IMR-90 (cell line): ENCODE data around the gene CYP46A1. TPM values are rescaled to one million over a fixed set of nuclear protein-coding genes. Genes with fewer than 3 reads are reported as not detected.
A peak's percentile ranks its signal among the peaks of the same experiment; 100 is the strongest.

Experiments used
- ATAC-seq: fragments of 200-7000 bp; cut with Tn5 transposase; 2 replicates; pipeline ENCODE4 v1.9.1; 2020; ENCODE audit warnings: low read depth, mild to moderate bottlenecking, moderate library complexity
- BruUV-seq: library from RNA; stranded (reverse); fragments of 400-500 nt; replicated peaks from 2 replicates; lab custom pipeline; 2021; lab: Mats Ljungman, UMichigan
- CTCF ChIA-PET: fragments of 300-600 bp; formaldehyde crosslinking; extraction: SDS; loops from one replicate; lab custom pipeline; 2021; ENCODE audit warnings: antibody characterized with exemption; lab: Yijun Ruan, JAX
- POLR2A ChIA-PET: fragments of 300-600 bp; sonication (Branson Sonifier 250); formaldehyde crosslinking; loops from one replicate; lab custom pipeline; 2022; ENCODE audit warnings: antibody characterized with exemption; ENCODE audit not compliant: unreplicated experiment; lab: Charles Lee
- DNase-seq: peaks from one replicate; pipeline ENCODE4 v3.0.0; 2013
- H2AFZ ChIP-seq: replicated peaks from 2 replicates; pipeline ENCODE3; 2013; ENCODE audit warnings: low read length, mild to moderate bottlenecking; ENCODE audit not compliant: poor library complexity
- H2AK5ac ChIP-seq: 2 replicates; pipeline ENCODE4 v1.6.1; 2013; ENCODE audit warnings: low read depth, low read length, inconsistent platforms
- H2AK9ac ChIP-seq: replicated peaks from 2 replicates; pipeline ENCODE3; 2013; ENCODE audit warnings: mild to moderate bottlenecking, low read depth, low read length, moderate library complexity; ENCODE audit not compliant: poor library complexity
- H2BK120ac ChIP-seq: 2 replicates; pipeline ENCODE4 v1.6.1; 2013; ENCODE audit warnings: low read depth, low read length, inconsistent platforms
- H2BK15ac ChIP-seq: 3 replicates; pipeline ENCODE4 v1.6.1; 2013; ENCODE audit warnings: low read depth, low read length, inconsistent platforms
- H2BK20ac ChIP-seq: 2 replicates; pipeline ENCODE4 v1.6.1; 2013; ENCODE audit warnings: low read depth, mild to moderate bottlenecking, inconsistent platforms, low read length, moderate library complexity
- H2BK5ac ChIP-seq: 2 replicates; pipeline ENCODE4 v1.6.1; 2013; ENCODE audit warnings: mild to moderate bottlenecking, low read depth, low read length, inconsistent platforms; ENCODE audit not compliant: poor library complexity, severe bottlenecking
- H3K14ac ChIP-seq: replicated peaks from 2 replicates; pipeline ENCODE4 v1.6.1; 2013; ENCODE audit warnings: low read depth, low read length, inconsistent platforms
- H3K18ac ChIP-seq: 2 replicates; pipeline ENCODE4 v1.6.1; 2013; ENCODE audit warnings: low read depth, low read length, control low read depth
- H3K23ac ChIP-seq: 2 replicates; pipeline ENCODE4 v1.6.1; 2013; ENCODE audit warnings: low read depth, low read length, inconsistent platforms
- H3K27ac ChIP-seq: 2 replicates; pipeline ENCODE4 v1.5.1; 2013; ENCODE audit warnings: mild to moderate bottlenecking, control low read depth, low read length; ENCODE audit not compliant: insufficient read depth
- H3K27me3 ChIP-seq: 2 replicates; pipeline ENCODE4 v1.6.1; 2013; ENCODE audit warnings: low read length; ENCODE audit not compliant: control insufficient read depth, insufficient read depth
- H3K36me3 ChIP-seq: 2 replicates; pipeline ENCODE4 v1.6.1; 2013; ENCODE audit warnings: low read length, mixed read lengths; ENCODE audit not compliant: control insufficient read depth, insufficient read depth
- H3K4ac ChIP-seq: 2 replicates; pipeline ENCODE4 v1.6.1; 2013; ENCODE audit warnings: low read depth, low read length, inconsistent platforms
- H3K4me1 ChIP-seq: 2 replicates; pipeline ENCODE4 v1.6.1; 2013; ENCODE audit warnings: low read length, mixed read lengths; ENCODE audit not compliant: control insufficient read depth, insufficient read depth
- H3K4me2 ChIP-seq: 2 replicates; pipeline ENCODE4 v1.6.1; 2013; ENCODE audit warnings: low read depth, mild to moderate bottlenecking, control low read depth, low read length, moderate library complexity
- H3K4me3 ChIP-seq: 2 replicates; pipeline ENCODE4 v1.5.1; 2013; ENCODE audit warnings: low read depth, mild to moderate bottlenecking, control low read depth, low read length, moderate library complexity; ENCODE audit not compliant: insufficient read depth
- H3K56ac ChIP-seq: 2 replicates; pipeline ENCODE4 v1.6.1; 2013; ENCODE audit warnings: low read length, inconsistent platforms; ENCODE audit not compliant: insufficient read depth; ENCODE audit errors: extremely low read depth
- H3K79me1 ChIP-seq, 2 experiments: 2 replicates each; pipeline ENCODE4 v1.6.1; 2013; ENCODE audit warnings: low read length in 2 of 2, inconsistent platforms in 1 of 2, low read depth in 1 of 2
- H3K9ac ChIP-seq: 2 replicates; pipeline ENCODE4 v1.6.1; 2013; ENCODE audit warnings: low read depth, low read length, control low read depth
- H3K9me1 ChIP-seq: 2 replicates; pipeline ENCODE4 v1.6.1; 2013; ENCODE audit warnings: low read length, inconsistent platforms; ENCODE audit not compliant: insufficient read depth
- H3K9me3 ChIP-seq: 2 replicates; pipeline ENCODE4 v1.6.1; 2013; ENCODE audit warnings: low read length; ENCODE audit not compliant: control insufficient read depth, insufficient read depth
- H4K20me1 ChIP-seq: 2 replicates; pipeline ENCODE4 v1.6.1; 2013; ENCODE audit warnings: low read length, inconsistent platforms; ENCODE audit not compliant: insufficient read depth
- H4K5ac ChIP-seq: 2 replicates; pipeline ENCODE4 v1.6.1; 2013; ENCODE audit warnings: mild to moderate bottlenecking, low read depth, low read length, control low read depth
- H4K8ac ChIP-seq, 2 experiments: 2 replicates each; pipeline ENCODE4 v1.6.1; 2013; ENCODE audit warnings: low read depth in 2 of 2, low read length in 2 of 2, control low read depth in 1 of 2, inconsistent platforms in 1 of 2
- H4K91ac ChIP-seq: 2 replicates; pipeline ENCODE4 v1.6.1; 2013; ENCODE audit warnings: low read depth, low read length, inconsistent platforms; ENCODE audit not compliant: insufficient read depth
- BHLHE40 ChIP-seq: fragments of 150-350 bp; IDR thresholded peaks from 2 replicates; pipeline ENCODE4 v1.6.1; 2016; ENCODE audit warnings: mild to moderate bottlenecking, low read depth, low read length
- CTCF ChIP-seq: conservative IDR thresholded peaks from 2 replicates; pipeline ENCODE4 v1.5.1; 2012; ENCODE audit warnings: mild to moderate bottlenecking, low read depth, low read length, improper control_type of control experiment
- FOS ChIP-seq: fragments of 150-350 bp; IDR thresholded peaks from 2 replicates; pipeline ENCODE4 v1.6.1; 2016; ENCODE audit warnings: low read depth, low read length
- MAFK ChIP-seq: IDR thresholded peaks from 2 replicates; pipeline ENCODE4 v1.6.1; 2012; ENCODE audit warnings: low read depth, low read length, improper control_type of control experiment
- MAZ ChIP-seq: IDR thresholded peaks from 2 replicates; pipeline ENCODE4 v1.6.1; 2012; ENCODE audit warnings: low read depth, mild to moderate bottlenecking, low read length, improper control_type of control experiment, moderate library complexity, borderline replicate concordance
- MXI1 ChIP-seq: IDR thresholded peaks from 2 replicates; pipeline ENCODE4 v1.6.1; 2012; ENCODE audit warnings: low read depth, mild to moderate bottlenecking, low read length, moderate library complexity, borderline replicate concordance
- NFE2L2 ChIP-seq: fragments of 150-350 bp; IDR thresholded peaks from 2 replicates; pipeline ENCODE4 v1.6.1; 2016; ENCODE audit warnings: low read depth, mild to moderate bottlenecking, low read length
- POLR2A ChIP-seq: IDR thresholded peaks from 2 replicates; pipeline ENCODE4 v1.6.1; 2012; ENCODE audit warnings: mild to moderate bottlenecking, low read depth, low read length
- RAD21 ChIP-seq: IDR thresholded peaks from 2 replicates; pipeline ENCODE4 v1.6.1; 2012; ENCODE audit warnings: low read length, improper control_type of control experiment
- RCOR1 ChIP-seq: IDR thresholded peaks from 2 replicates; pipeline ENCODE4 v1.6.1; 2012; ENCODE audit warnings: mild to moderate bottlenecking, low read length, improper control_type of control experiment; ENCODE audit not compliant: insufficient replicate concordance
- SMC3 ChIP-seq: fragments of 150-350 bp; IDR thresholded peaks from 2 replicates; pipeline ENCODE4 v1.6.1; 2016; ENCODE audit warnings: low read depth, mild to moderate bottlenecking, antibody characterized with exemption, low read length, moderate library complexity
- USF2 ChIP-seq: fragments of 150-350 bp; IDR thresholded peaks from 2 replicates; pipeline ENCODE4 v1.6.1; 2017; ENCODE audit warnings: mild to moderate bottlenecking, antibody characterized with exemption, low read length, low read depth
- WGBS, 2 experiments: methylation state at CpG; one replicate each; pipeline versions ENCODE4 v1.1.5 to v1.1.7; 2013; ENCODE audit warnings: missing lambda C conversion rate in 2 of 2; ENCODE audit not compliant: insufficient read length in 1 of 2; ENCODE audit errors: extremely low coverage in 2 of 2; 5-methylcytosine and 5-hydroxymethylcytosine counted together
- dilution Hi-C: fragments of 300-500 bp; cut with HindIII; formaldehyde crosslinking; loops from one replicate; pipeline ENCODE4 v1.14.3; 2018; ENCODE audit warnings: low sequenced_read_pairs; ENCODE audit not compliant: unreplicated experiment
- in situ Hi-C: fragments of 300-500 bp; cut with MboI; formaldehyde crosslinking; loops from 3 replicates; pipeline ENCODE4 v1.14.3; 2019; ENCODE audit warnings: low sequenced_read_pairs, inconsistent platforms, mixed read lengths
- intact Hi-C: fragments of 100-400 bp; cut with micrococcal nuclease; formaldehyde crosslinking; loops from 2 replicates; pipeline ENCODE4 v1.10.0; 2022
- polyA plus RNA-seq, 3 experiments: library from polyadenylated mRNA; depleted of rRNA; stranded (reverse); fragments of >200 nt; gene quantifications; 2 replicates each; pipeline ENCODE4 v1.2.3, GENCODE V29; 2012; ENCODE audit warnings: low replicate concordance in 1 of 3
- total RNA-seq: library from RNA; depleted of rRNA; stranded (reverse); fragments of >200 nt; gene quantifications from 2 replicates; pipeline ENCODE4 v1.2.3, GENCODE V29; 2012

The CYP46A1 gene
- total and polyA plus RNA-seq, 2 of the 4 experiments (the other 2 are of a cell fraction), result 0.18 to 0.31 TPM

- dilution Hi-C loops, result no loop called here
- no peak overlapping the region for H3K27ac ChIP-seq
- H3K23ac ChIP-seq, result no peak overlapping the region
- no peak overlapping the region; the same call in 2 of the 3 replicates for H2BK15ac ChIP-seq
- no TSS peak for BruUV-seq
- no peak overlapping the region; the same call in 1 of the 2 replicates for H4K5ac ChIP-seq
- no peak overlapping the region for H3K56ac ChIP-seq
- no peak overlapping the region for H2BK5ac ChIP-seq
- H4K91ac ChIP-seq, result no peak overlapping the region
- no peak overlapping the region for H3K18ac ChIP-seq
- peak overlapping the region; percentile 26 for H2AFZ ChIP-seq
- no peak overlapping the region for H4K8ac ChIP-seq
- no peak for DNase-seq
- no peak overlapping the region for H3K4me2 ChIP-seq
- intact Hi-C loops, result no loop called here
- in situ Hi-C loops, result no loop called here
- ChIA-PET CTCF (no interaction called here), POLR2A (no interaction called here)
- H3K9me1 ChIP-seq, result no peaks in the 10 kb centered on the region
- no peak overlapping the region for H3K14ac ChIP-seq
- no peaks in the 10 kb centered on the region; the same call in 1 of the 2 replicates for H3K4me1 ChIP-seq
- peak overlapping the region; percentile 22; the same call in 1 of the 2 replicates for H3K4ac ChIP-seq
- H4K20me1 ChIP-seq, result no peaks in the 10 kb centered on the region
- no peak overlapping the region for H3K4me3 ChIP-seq
- H3K9me3 ChIP-seq, result no peaks in the 10 kb centered on the region
- 0 out of 2 replicates have a peak overlapping the region, but pooled peaks have one; percentile 22 for H2BK20ac ChIP-seq
- peaks cover 12% of the 10 kb centered on the region; the same call in 1 of the 2 replicates for H3K27me3 ChIP-seq
- H2BK120ac ChIP-seq, result peak overlapping the region; percentile 48
- H2AK5ac ChIP-seq, result no peak overlapping the region
- TF ChIP-seq NFE2L2 (no peak), FOS (no peak), MAZ (no peak), RCOR1 (no peak), MAFK (no peak), BHLHE40 (no peak), CTCF (no peak), RAD21 (no peak), USF2 (no peak), POLR2A (no peak), MXI1 (no peak), SMC3 (no peak)
- ATAC-seq, result no peak
- H3K79me1 ChIP-seq, result no peaks in the 10 kb centered on the region
- 72% methylated on average over 8 of the region's 20 CpGs; no CpG with 5 or more reads in 1 of the 2 experiments for WGBS, 2 experiments
- no peak overlapping the region for H3K9ac ChIP-seq
- no peaks in the 10 kb centered on the region for H3K36me3 ChIP-seq
- H2AK9ac ChIP-seq, result peak overlapping the region; percentile 44
Observed at GRCh38 chr14:99671235-99672224, 12.6 kb upstream of the CYP46A1 start.
